Measurements from ENCODE around the gene N4BP2L1.
A peak's percentile ranks its signal among the peaks of the same experiment; 100 is the strongest.

The N4BP2L1 gene

DNA sequence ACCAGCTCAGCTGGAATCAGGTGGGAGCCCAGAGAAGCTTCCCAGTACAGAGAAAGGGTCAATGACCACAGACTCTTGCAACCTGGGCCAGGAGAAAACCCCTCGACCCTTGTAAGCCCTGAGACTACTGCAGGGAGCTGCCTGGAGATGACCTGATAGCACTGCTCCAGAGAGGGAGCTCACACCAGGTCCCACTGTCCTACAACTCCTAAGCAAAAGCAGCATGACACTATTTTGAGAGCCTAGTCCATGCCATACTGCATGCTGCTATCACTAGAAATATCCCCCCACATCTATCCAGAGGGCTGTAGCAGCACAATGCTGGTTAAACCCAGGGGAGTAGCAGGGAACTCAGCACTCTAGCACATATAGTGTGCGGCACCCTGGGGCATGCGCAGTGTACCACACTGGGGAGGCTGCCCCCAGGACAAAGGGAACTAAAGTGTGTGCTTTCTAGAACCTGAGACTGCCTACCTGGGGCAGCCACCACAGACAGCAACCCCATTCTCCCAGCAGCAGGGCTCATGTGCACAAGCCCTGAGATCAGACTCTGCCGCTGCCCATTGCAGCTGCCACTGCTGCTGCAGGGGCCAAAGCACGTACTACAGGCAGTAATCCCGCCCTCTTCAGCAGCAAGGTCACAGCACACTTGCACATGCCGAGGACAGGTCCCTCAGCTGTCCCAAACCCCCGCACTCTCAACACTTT lies 27.1 kb upstream of the N4BP2L1 start:
- TF ChIP-seq CTCF (IDR thresholded peaks at IDR 0.05; ENCODE audit: low read depth, low read length) (no peak), MYC (IDR thresholded peaks at IDR 0.05; ENCODE audit: low read depth, low read length) (no peak), MAX (IDR thresholded peaks at IDR 0.05; ENCODE audit: low read depth, low read length) (no peak), POLR2A (IDR thresholded peaks at IDR 0.05; ENCODE audit: extremely low read depth, insufficient read length) (no peak)
- no peak for DNase-seq (ENCODE audit: low read depth)
- H3K4me3 ChIP-seq (ENCODE audit: low read depth, low read length): no peak overlapping the region

DNA sequence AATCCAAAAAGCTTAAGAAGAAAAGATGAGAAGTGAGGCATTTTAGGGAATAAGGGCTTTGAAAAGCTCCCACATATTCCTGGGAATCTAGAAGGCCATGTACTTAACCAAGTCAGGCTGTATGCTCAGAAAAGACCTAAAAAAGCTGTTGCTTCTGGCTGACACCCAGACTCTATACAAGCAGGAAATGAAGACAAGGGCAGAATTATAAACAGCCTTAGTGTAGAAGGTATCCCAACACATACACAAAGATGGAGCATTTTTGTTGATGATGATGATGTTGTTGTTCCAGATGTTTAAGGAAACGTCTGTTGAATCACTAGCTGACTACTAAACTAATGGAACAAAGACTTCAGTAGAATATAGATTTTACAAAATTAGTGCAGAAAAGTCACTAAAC lies 26.1 kb upstream of the N4BP2L1 start:
- DNase-seq (ENCODE audit: low read depth): no peak
- no peak overlapping the region for H3K4me3 ChIP-seq (ENCODE audit: low read depth, low read length)
- TF ChIP-seq MAX (IDR thresholded peaks at IDR 0.05; ENCODE audit: low read depth, low read length) (no peak), CTCF (IDR thresholded peaks at IDR 0.05; ENCODE audit: low read depth, low read length) (no peak), MYC (IDR thresholded peaks at IDR 0.05; ENCODE audit: low read depth, low read length) (no peak), POLR2A (IDR thresholded peaks at IDR 0.05; ENCODE audit: extremely low read depth, insufficient read length) (no peak)

DNA sequence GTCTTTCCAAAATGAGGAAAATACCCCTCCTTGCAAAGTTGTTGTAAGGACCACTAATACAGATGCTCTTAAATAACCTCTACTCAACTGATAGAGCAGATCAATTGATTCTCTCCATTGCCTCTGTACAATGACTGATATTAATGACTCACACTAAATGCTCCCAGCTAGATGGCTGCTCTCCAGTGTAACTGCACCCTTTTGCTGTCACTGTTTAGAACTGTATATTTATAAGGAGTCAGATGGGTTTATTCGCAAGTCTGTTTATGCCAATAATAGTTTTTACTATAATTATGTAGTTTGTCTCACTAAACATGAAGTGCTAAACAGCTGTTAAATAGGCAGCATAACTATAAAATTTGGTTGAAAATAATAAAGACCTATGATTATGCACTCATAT lies 21.0 kb upstream of the N4BP2L1 start:
- no peak overlapping the region for H3K4me3 ChIP-seq (ENCODE audit: low read depth, low read length)
- no peak for TF ChIP-seq MYC (IDR thresholded peaks at IDR 0.05; ENCODE audit: low read depth, low read length)
- TF ChIP-seq POLR2A (IDR thresholded peaks at IDR 0.05; ENCODE audit: extremely low read depth, insufficient read length): no peak
- TF ChIP-seq CTCF (IDR thresholded peaks at IDR 0.05; ENCODE audit: low read depth, low read length): no peak
- no peak for TF ChIP-seq MAX (IDR thresholded peaks at IDR 0.05; ENCODE audit: low read depth, low read length)
- no peak for DNase-seq (ENCODE audit: low read depth)

DNA sequence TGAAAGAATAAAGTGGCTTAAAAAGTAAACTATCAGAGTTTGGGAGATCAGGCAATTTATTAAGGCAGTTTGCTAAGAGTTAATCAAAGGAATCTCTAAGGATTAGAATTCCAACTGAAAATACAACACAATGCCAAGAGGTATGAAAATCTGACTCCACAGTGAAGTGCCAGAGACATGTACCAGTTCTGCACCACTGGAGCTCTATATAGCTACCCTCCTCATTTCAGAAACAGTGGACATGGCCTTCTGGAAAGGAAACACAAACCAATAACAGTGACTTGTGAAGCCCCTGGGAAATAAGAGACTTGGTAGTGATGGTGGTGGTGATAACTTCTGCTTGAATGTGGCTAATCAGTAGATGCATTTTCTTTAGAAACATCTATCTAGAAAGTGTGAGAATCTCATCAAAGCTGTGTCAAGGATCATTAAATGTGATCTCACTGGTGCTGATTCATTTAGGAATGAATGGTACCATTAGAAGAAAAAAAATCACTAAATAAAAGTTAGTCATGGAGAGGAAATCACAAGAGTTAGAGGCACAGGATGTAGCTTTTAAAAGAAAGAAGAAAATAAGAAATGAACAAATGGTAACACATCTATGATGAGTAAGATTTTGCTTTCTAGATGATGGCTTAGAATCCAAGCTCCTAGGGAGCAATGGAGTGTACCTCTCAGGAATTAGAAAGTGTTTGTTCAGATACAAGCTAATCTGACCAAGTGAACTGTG lies 20.1 kb upstream of the N4BP2L1 start:
- no peak overlapping the region for H3K4me3 ChIP-seq (ENCODE audit: low read depth, low read length)
- DNase-seq (ENCODE audit: low read depth): no peak
- TF ChIP-seq MAX (IDR thresholded peaks at IDR 0.05; ENCODE audit: low read depth, low read length) (no peak), CTCF (IDR thresholded peaks at IDR 0.05; ENCODE audit: low read depth, low read length) (no peak), POLR2A (IDR thresholded peaks at IDR 0.05; ENCODE audit: extremely low read depth, insufficient read length) (no peak), MYC (IDR thresholded peaks at IDR 0.05; ENCODE audit: low read depth, low read length) (no peak)

DNA sequence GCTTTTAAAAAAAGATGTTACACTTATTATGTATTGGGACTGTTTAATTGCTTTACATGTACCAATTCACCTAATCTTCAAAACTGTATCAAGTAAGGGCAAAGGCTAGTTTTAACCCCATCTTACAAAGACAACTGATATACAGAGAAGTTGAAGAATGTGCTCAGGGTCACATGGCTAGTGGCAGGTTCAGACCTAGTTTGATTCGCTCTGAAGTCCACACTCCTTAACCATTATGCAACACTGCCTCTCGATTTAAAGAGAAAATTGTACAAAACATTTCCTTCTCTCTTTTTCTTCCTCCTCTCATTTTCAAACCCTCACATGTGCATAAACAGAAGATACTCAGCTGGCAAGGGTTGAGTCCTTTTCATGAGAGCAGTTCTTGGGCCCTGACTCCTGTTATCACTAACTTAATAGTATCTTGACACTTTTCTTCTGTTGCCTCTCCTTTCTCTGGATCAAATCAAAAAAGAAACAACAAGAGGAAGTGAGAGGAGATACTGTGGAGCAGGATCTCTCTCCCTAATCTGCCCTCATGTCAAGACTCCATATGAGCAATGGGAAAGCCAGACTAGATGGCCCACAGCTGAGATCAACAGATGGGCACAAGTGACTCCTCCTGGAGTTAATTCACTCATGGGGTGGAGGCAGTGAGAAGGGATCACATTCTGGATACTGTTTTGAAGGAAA lies 19.0 kb upstream of the N4BP2L1 start:
- peak; percentile 33; the same call in 1 of the 2 replicates for TF ChIP-seq MYC (IDR thresholded peaks at IDR 0.05; ENCODE audit: low read depth, low read length)
- TF ChIP-seq POLR2A (IDR thresholded peaks at IDR 0.05; ENCODE audit: extremely low read depth, insufficient read length): no peak
- peak; percentile 63; the same call in 1 of the 2 replicates for TF ChIP-seq MAX (IDR thresholded peaks at IDR 0.05; ENCODE audit: low read depth, low read length)
- TF ChIP-seq CTCF (IDR thresholded peaks at IDR 0.05; ENCODE audit: low read depth, low read length): no peak
- peak; percentile 40 for DNase-seq (ENCODE audit: low read depth)
- H3K4me3 ChIP-seq (ENCODE audit: low read depth, low read length): no peak overlapping the region
